Fibroblast of lung (primary cell): Measurements from ENCODE around the gene TGIF1. TPM values are rescaled to one million over a fixed set of nuclear protein-coding genes. Genes with fewer than 3 reads are reported as not detected.

Experiments used
- DNase-seq, 2 donors: peaks; one replicate each; pipeline versions ENCODE4 v3.0.0 to v3.0.0-alpha.2; 2010; ENCODE audit warnings: low read depth in 2 of 2
- H2AFZ ChIP-seq: 2 replicates; pipeline ENCODE4 v1.5.1; 2012; ENCODE audit warnings: low read length, control low read depth, inconsistent platforms
- H3K27ac ChIP-seq: 2 replicates; pipeline ENCODE4 v1.5.1; 2011; ENCODE audit warnings: low read length, control low read depth; ENCODE audit not compliant: insufficient read depth
- H3K27me3 ChIP-seq: 2 replicates; pipeline ENCODE4 v1.5.1; 2011; ENCODE audit warnings: mild to moderate bottlenecking, low read length; ENCODE audit not compliant: control insufficient read depth, insufficient read depth
- H3K36me3 ChIP-seq: 2 replicates; pipeline ENCODE4 v1.5.1; 2011; ENCODE audit warnings: low read length; ENCODE audit not compliant: control insufficient read depth, insufficient read depth
- H3K4me1 ChIP-seq: 2 replicates; pipeline ENCODE4 v1.5.1; 2011; ENCODE audit warnings: low read length; ENCODE audit not compliant: control insufficient read depth, insufficient read depth; ENCODE audit errors: extremely low read depth
- H3K4me2 ChIP-seq: 2 replicates; pipeline ENCODE4 v1.5.1; 2011; ENCODE audit warnings: low read length, control low read depth; ENCODE audit not compliant: insufficient read depth; ENCODE audit errors: extremely low read depth
- H3K4me3 ChIP-seq, 4 experiments: fragments of 200-600 bp in 1 of 4; sonication (generic) in 1 of 4; replicated peaks in 1 of 4; 2 replicates each; pipeline ENCODE4 v1.5.1; 2011 to 2016; ENCODE audit warnings: low read length in 4 of 4, low read depth in 3 of 4, mild to moderate bottlenecking in 3 of 4, control low read depth in 2 of 4, inconsistent platforms in 1 of 4, mixed read lengths in 1 of 4; ENCODE audit not compliant: insufficient read depth in 1 of 4; ENCODE audit errors: control extremely low read depth in 1 of 4
- H3K79me2 ChIP-seq: 2 replicates; pipeline ENCODE4 v1.5.1; 2012; ENCODE audit warnings: mild to moderate bottlenecking, low read length, inconsistent platforms; ENCODE audit not compliant: control insufficient read depth, insufficient read depth
- H3K9ac ChIP-seq: 2 replicates; pipeline ENCODE4 v1.5.1; 2011; ENCODE audit warnings: mild to moderate bottlenecking, low read length, control low read depth; ENCODE audit not compliant: insufficient read depth
- H3K9me3 ChIP-seq: 2 replicates; pipeline ENCODE4 v1.5.1; 2012; ENCODE audit warnings: low read depth, low read length; ENCODE audit not compliant: control insufficient read depth, insufficient read depth
- H4K20me1 ChIP-seq: 2 replicates; pipeline ENCODE4 v1.5.1; 2011; ENCODE audit warnings: low read length; ENCODE audit not compliant: control insufficient read depth, insufficient read depth; ENCODE audit errors: extremely low read depth
- EZH2 ChIP-seq: IDR thresholded peaks from 2 replicates; pipeline ENCODE4 v1.5.1; 2012; ENCODE audit warnings: low read length, control low read depth, mild to moderate bottlenecking; ENCODE audit errors: missing control alignments
- polyA plus RNA-seq, 2 donors: library from polyadenylated mRNA; depleted of rRNA in 1 of 2; stranded (reverse) in 1 of 2; unstranded in 1 of 2; fragments of >200 nt; gene quantifications; 2 replicates each; pipeline ENCODE4 v1.2.1, GENCODE V29; 2011 to 2012; ENCODE audit warnings: missing spikeins in 1 of 2
- total RNA-seq: library from RNA; depleted of rRNA; stranded (reverse); fragments of >200 nt; gene quantifications from 2 replicates; pipeline ENCODE4 v1.2.1, GENCODE V29; 2014
- TF ChIP-seq, protein P1 (sequence below), 2 donors: IDR thresholded peaks in 1 of 2; conservative IDR thresholded peaks in 1 of 2; 1 replicate in 1 of 2; 2 replicates in 1 of 2; pipeline ENCODE4 v1.5.1; 2011 to 2012; ENCODE audit warnings: low read length in 2 of 2, control low read depth in 1 of 2, inconsistent platforms in 1 of 2, low read depth in 1 of 2, mild to moderate bottlenecking in 1 of 2

Gene TGIF1
- total and polyA plus RNA-seq, 2 donors (not counting 1 experiment from before 2014, with no cell fraction given) = 64.7 to 157 TPM

- H3K36me3 ChIP-seq = no peaks in the 10 kb centered on the region
- H2AFZ ChIP-seq = no peak overlapping the region
- TF ChIP-seq, protein P1, sequence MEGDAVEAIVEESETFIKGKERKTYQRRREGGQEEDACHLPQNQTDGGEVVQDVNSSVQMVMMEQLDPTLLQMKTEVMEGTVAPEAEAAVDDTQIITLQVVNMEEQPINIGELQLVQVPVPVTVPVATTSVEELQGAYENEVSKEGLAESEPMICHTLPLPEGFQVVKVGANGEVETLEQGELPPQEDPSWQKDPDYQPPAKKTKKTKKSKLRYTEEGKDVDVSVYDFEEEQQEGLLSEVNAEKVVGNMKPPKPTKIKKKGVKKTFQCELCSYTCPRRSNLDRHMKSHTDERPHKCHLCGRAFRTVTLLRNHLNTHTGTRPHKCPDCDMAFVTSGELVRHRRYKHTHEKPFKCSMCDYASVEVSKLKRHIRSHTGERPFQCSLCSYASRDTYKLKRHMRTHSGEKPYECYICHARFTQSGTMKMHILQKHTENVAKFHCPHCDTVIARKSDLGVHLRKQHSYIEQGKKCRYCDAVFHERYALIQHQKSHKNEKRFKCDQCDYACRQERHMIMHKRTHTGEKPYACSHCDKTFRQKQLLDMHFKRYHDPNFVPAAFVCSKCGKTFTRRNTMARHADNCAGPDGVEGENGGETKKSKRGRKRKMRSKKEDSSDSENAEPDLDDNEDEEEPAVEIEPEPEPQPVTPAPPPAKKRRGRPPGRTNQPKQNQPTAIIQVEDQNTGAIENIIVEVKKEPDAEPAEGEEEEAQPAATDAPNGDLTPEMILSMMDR (conservative IDR thresholded peaks at IDR 0.05 in 1 of 2, IDR thresholded peaks at IDR 0.05 in 1 of 2; ENCODE audit: low read depth in 1 of 2, low read length in 2 of 2) = no peak
- TF ChIP-seq EZH2 = no peak
- H3K27me3 ChIP-seq = no peaks in the 10 kb centered on the region
- H3K27ac ChIP-seq = no peak overlapping the region
- no peaks in the 10 kb centered on the region for H3K9me3 ChIP-seq
- H3K4me1 ChIP-seq = no peaks in the 10 kb centered on the region
- H3K4me2 ChIP-seq = no peak overlapping the region
- H4K20me1 ChIP-seq = no peaks in the 10 kb centered on the region
- DNase-seq = no peak
- H3K4me3 ChIP-seq = no peak overlapping the region
- H3K79me2 ChIP-seq = no peaks in the 10 kb centered on the region
- no peak overlapping the region for H3K9ac ChIP-seq
Observed at GRCh38 chr18:3415110-3415509, 34.9 kb upstream of the TGIF1 start.

DNA sequence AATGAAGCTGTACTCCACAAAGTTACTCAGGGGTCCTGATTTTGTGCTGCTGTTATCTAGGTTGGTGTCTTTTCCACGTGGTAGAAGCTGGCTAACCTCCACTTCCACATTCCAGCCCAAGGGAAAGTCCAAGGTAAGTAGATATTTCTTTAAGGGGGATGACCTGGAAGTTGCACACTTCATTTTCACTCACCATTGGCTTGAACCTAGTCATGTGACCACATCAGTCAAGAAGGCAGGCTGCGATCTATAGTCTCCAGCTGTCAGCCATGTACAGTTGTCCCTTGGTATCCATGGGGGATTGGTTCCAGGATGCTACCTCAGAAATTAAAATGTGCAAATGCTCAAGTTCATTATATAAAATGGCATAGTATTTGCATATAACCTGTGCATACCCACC, 31.9 kb upstream of the TGIF1 start:
- H2AFZ ChIP-seq = no peak overlapping the region
- H3K36me3 ChIP-seq = no peaks in the 10 kb centered on the region
- no peak overlapping the region for H3K9ac ChIP-seq
- H3K27ac ChIP-seq = no peak overlapping the region
- H3K4me3 ChIP-seq = no peak overlapping the region
- TF ChIP-seq EZH2 = no peak
- TF ChIP-seq, protein P1 (conservative IDR thresholded peaks at IDR 0.05 in 1 of 2, IDR thresholded peaks at IDR 0.05 in 1 of 2; ENCODE audit: low read depth in 1 of 2, low read length in 2 of 2) = no peak
- no peak overlapping the region for H3K4me2 ChIP-seq
- no peaks in the 10 kb centered on the region for H3K9me3 ChIP-seq
- DNase-seq = no peak
- no peaks in the 10 kb centered on the region for H3K79me2 ChIP-seq
- no peaks in the 10 kb centered on the region for H4K20me1 ChIP-seq
- H3K4me1 ChIP-seq = no peaks in the 10 kb centered on the region
- H3K27me3 ChIP-seq = no peaks in the 10 kb centered on the region

- H3K36me3 ChIP-seq = no peaks in the 10 kb centered on the region
- H2AFZ ChIP-seq = no peak overlapping the region
- no peaks in the 10 kb centered on the region for H3K79me2 ChIP-seq
- no peak overlapping the region for H3K27ac ChIP-seq
- H3K4me3 ChIP-seq = no peak overlapping the region
- no peak for TF ChIP-seq EZH2
- TF ChIP-seq, protein P1 (conservative IDR thresholded peaks at IDR 0.05 in 1 of 2, IDR thresholded peaks at IDR 0.05 in 1 of 2; ENCODE audit: low read depth in 1 of 2, low read length in 2 of 2) = no peak
- no peak overlapping the region for H3K4me2 ChIP-seq
- H3K9me3 ChIP-seq = no peaks in the 10 kb centered on the region
- no peak overlapping the region for H3K9ac ChIP-seq
- DNase-seq = no peak
- H3K4me1 ChIP-seq = no peaks in the 10 kb centered on the region
- no peaks in the 10 kb centered on the region for H3K27me3 ChIP-seq
- H4K20me1 ChIP-seq = no peaks in the 10 kb centered on the region
Observed at GRCh38 chr18:3420919-3421279, 29.1 kb upstream of the TGIF1 start.
